Spleen (tissue), 11 donors: ENCODE measurements around the gene FBLN2. TPM values are rescaled to one million over a fixed set of nuclear protein-coding genes. Genes with fewer than 3 reads are reported as not detected.

Source experiments
- DNase-seq: peaks from one replicate; pipeline ENCODE4 v3.0.0-alpha.2; 2020
- H3K27ac ChIP-seq, 8 donors: fragments of 200-600 bp; sonication (generic) in 7 of 8; 1 replicate in 4 of 8; 2 replicates in 4 of 8; pipeline versions ENCODE4 v1.5.0 to v1.8.0; 2016 to 2021; ENCODE audit warnings: inconsistent platforms in 4 of 8, mild to moderate bottlenecking in 4 of 8, moderate library complexity in 1 of 8
- H3K27me3 ChIP-seq, 7 donors: fragments of 200-600 bp; sonication (generic) in 6 of 7; replicated peaks in 1 of 7; 1 replicate in 4 of 7; 2 replicates in 3 of 7; pipeline versions ENCODE4 v1.5.0 to v1.8.0; 2016 to 2021; ENCODE audit warnings: inconsistent platforms in 3 of 7, mild to moderate bottlenecking in 1 of 7
- H3K36me3 ChIP-seq, 6 donors: fragments of 200-600 bp; sonication (generic) in 5 of 6; 1 replicate in 4 of 6; 2 replicates in 2 of 6; pipeline versions ENCODE4 v1.5.0 to v1.8.0; 2016 to 2021; ENCODE audit warnings: inconsistent platforms in 2 of 6
- H3K4me1 ChIP-seq, 6 donors: fragments of 200-600 bp; sonication (generic) in 5 of 6; 1 replicate in 3 of 6; 2 replicates in 3 of 6; pipeline versions ENCODE4 v1.5.0 to v1.8.0; 2016 to 2021; ENCODE audit warnings: inconsistent platforms in 3 of 6
- H3K4me3 ChIP-seq, 8 donors: fragments of 200-600 bp; sonication (generic) in 7 of 8; 1 replicate in 4 of 8; 2 replicates in 4 of 8; pipeline versions ENCODE4 v1.5.0 to v1.8.0; 2016 to 2021; ENCODE audit warnings: inconsistent platforms in 4 of 8, mild to moderate bottlenecking in 4 of 8, moderate library complexity in 2 of 8
- H3K9me3 ChIP-seq, 8 donors: fragments of 200-600 bp; sonication (generic) in 7 of 8; 1 replicate in 4 of 8; 2 replicates in 4 of 8; pipeline versions ENCODE4 v1.5.0 to v1.8.0; 2016 to 2021; ENCODE audit warnings: inconsistent platforms in 4 of 8
- CTCF ChIP-seq, 11 experiments: fragments of 200-600 bp in 7 of 11; fragments of 450-650 bp in 4 of 11; sonication (generic) in 4 of 11; IDR thresholded peaks in 8 of 11; conservative IDR thresholded peaks in 3 of 11; 1 replicate in 7 of 11; 2 replicates in 4 of 11; pipeline versions ENCODE4 v1.4.0 to v1.8.0; 2016 to 2021; ENCODE audit warnings: antibody characterized with exemption in 11 of 11, inconsistent platforms in 4 of 11, mild to moderate bottlenecking in 1 of 11
- POLR2A ChIP-seq, 3 donors: fragments of 450-650 bp; IDR thresholded peaks; one replicate each; pipeline ENCODE4 v1.5.1; 2017; ENCODE audit warnings: antibody characterized with exemption in 3 of 3, mild to moderate bottlenecking in 1 of 3
- POLR2AphosphoS5 ChIP-seq, 3 donors: sonication (generic); formaldehyde crosslinking; IDR thresholded peaks; one replicate each; pipeline ENCODE4 v1.5.1; 2017; ENCODE audit warnings: antibody characterized with exemption in 3 of 3
- WGBS, 5 donors: extraction: QIAGEN DNeasy Blood & Tissue Kit in 3 of 5; methylation state at CpG; one replicate each; pipeline versions ENCODE4 v1.1.5 to v1.1.7; 2013 to 2018; 5-methylcytosine and 5-hydroxymethylcytosine counted together
- intact Hi-C: fragments of 100-400 bp; cut with DNase I; formaldehyde crosslinking; loops from one replicate; pipeline ENCODE4 v1.15.0; 2023; ENCODE audit warnings: low total_unique reads
- polyA plus RNA-seq, 3 donors: library from polyadenylated mRNA; stranded (reverse); fragments of 200-250 nt; gene quantifications; one replicate each; pipeline ENCODE4 v1.2.1, GENCODE V29; 2013
- total RNA-seq, 7 donors: library from RNA; depleted of rRNA in 3 of 7; stranded (reverse); fragments of >200 nt in 3 of 7; fragmentation: NEBNext Ultra II Directional in 4 of 7; extraction: Animal tissue kit (Norgen Biotek cat#: 25700) in 4 of 7; gene quantifications; one replicate each; pipeline versions ENCODE4 v1.1.0 to v1.2.1, GENCODE V29; 2016 to 2021
- donor health status: healthy with polysubstance abuse.
- donor health status: DM: no; HTN: no; CAD: no; lungs with moderate emphysema.
- donor health status: DM: no; HTN: no; CAD: no.
- donor health status: Bipolar disorder and iron deficiency.
- donor health status: healthy.
- donor health status: DM: no; HTN: no; CAD: no.
- donor health status: DM: yes; HTN: yes; CAD: no.

Gene FBLN2
- total and polyA plus RNA-seq, 10 donors, result 6.1 to 28.2 (median 12.5) TPM

GRCh38 chr3:13535905-13536304 is 13.0 kb upstream of the FBLN2 start:
- no peaks in the 10 kb centered on the region for H3K36me3 ChIP-seq
- peaks cover 0 to 42% (median 0%) of the 10 kb centered on the region in 7 donors for H3K27me3 ChIP-seq
- intact Hi-C loops, result no loop called here
- 74 to 93% (median 79%) methylated on average over 5 to 9 of the region's 9 CpGs for WGBS, 5 donors
- TF ChIP-seq POLR2AphosphoS5 (IDR thresholded peaks at IDR 0.05), result no peak
- no peak for TF ChIP-seq POLR2A (IDR thresholded peaks at IDR 0.05)
- TF ChIP-seq CTCF (IDR thresholded peaks at IDR 0.05 in 8 of 11, conservative IDR thresholded peaks at IDR 0.05 in 3 of 11), result no peak
- peak; percentile 54 for DNase-seq
- H3K9me3 ChIP-seq, result no peaks in the 10 kb centered on the region
- H3K27ac ChIP-seq, result no peak overlapping the region
- peaks cover 0 to 11% (median 4%) of the 10 kb centered on the region in 6 donors for H3K4me1 ChIP-seq
- no peak overlapping the region for H3K4me3 ChIP-seq

- no peak for TF ChIP-seq POLR2A (IDR thresholded peaks at IDR 0.05)
- TF ChIP-seq POLR2AphosphoS5 (IDR thresholded peaks at IDR 0.05), result no peak
- no peak for TF ChIP-seq CTCF (IDR thresholded peaks at IDR 0.05 in 8 of 11, conservative IDR thresholded peaks at IDR 0.05 in 3 of 11)
- peaks cover 0 to 42% (median 0%) of the 10 kb centered on the region in 7 donors for H3K27me3 ChIP-seq
- peaks cover 0 to 4% (median 0%) of the 10 kb centered on the region in 8 donors for H3K9me3 ChIP-seq
- H3K36me3 ChIP-seq, result no peaks in the 10 kb centered on the region
- H3K4me3 ChIP-seq, result no peak overlapping the region
- 70 to 77% (median 74%) methylated on average over 3 of the region's 3 CpGs for WGBS, 5 donors
- no peak for DNase-seq
- H3K27ac ChIP-seq, result no peak overlapping the region
- intact Hi-C loops, result no loop called here
- H3K4me1 ChIP-seq, result peaks cover 0 to 11% (median 4%) of the 10 kb centered on the region in 6 donors
Measured at GRCh38 chr3:13536432-13536831, 12.5 kb upstream of the FBLN2 start.

GRCh38 chr3:13536832-13537231 is 12.1 kb upstream of the FBLN2 start:
- Histone ChIP-seq H3K36me3 (no peaks in the 10 kb centered on the region), H3K4me1 (peaks cover 0 to 11% (median 4%) of the 10 kb centered on the region in 6 donors), H3K9me3 (peaks cover 0 to 8% (median 2%) of the 10 kb centered on the region in 8 donors), H3K27ac (no peak overlapping the region), H3K27me3 (peaks cover 0 to 42% (median 0%) of the 10 kb centered on the region in 7 donors), H3K4me3 (no peak overlapping the region)
- DNase-seq, result peak; percentile 28
- 2 to 5% (median 2%) methylated on average over 8 of the region's 8 CpGs for WGBS, 5 donors
- intact Hi-C loops, result no loop called here
- TF ChIP-seq CTCF (IDR thresholded peaks at IDR 0.05 in 8 of 11, conservative IDR thresholded peaks at IDR 0.05 in 3 of 11), result no peak

GRCh38 chr3:13537244-13537908 is 11.5 kb upstream of the FBLN2 start:
- peaks cover 0 to 11% (median 4%) of the 10 kb centered on the region in 6 donors for H3K4me1 ChIP-seq
- H3K27ac ChIP-seq, result no peak overlapping the region
- peaks cover 0 to 42% (median 0%) of the 10 kb centered on the region in 7 donors for H3K27me3 ChIP-seq
- no peaks in the 10 kb centered on the region for H3K36me3 ChIP-seq
- no peak for TF ChIP-seq POLR2A (IDR thresholded peaks at IDR 0.05)
- no peak for TF ChIP-seq POLR2AphosphoS5 (IDR thresholded peaks at IDR 0.05)
- TF ChIP-seq CTCF (IDR thresholded peaks at IDR 0.05 in 8 of 11, conservative IDR thresholded peaks at IDR 0.05 in 3 of 11), result no peak
- H3K9me3 ChIP-seq, result peaks cover 0 to 12% (median 5%) of the 10 kb centered on the region in 8 donors
- intact Hi-C loops, result no loop called here
- H3K4me3 ChIP-seq, result no peak overlapping the region
- no peak for DNase-seq
- WGBS, 5 donors, result 81 to 93% (median 87%) methylated on average over 6 of the region's 6 CpGs
